ENCODE results near the gene KLHDC8B. TPM values are rescaled to one million over a fixed set of nuclear protein-coding genes. Genes with fewer than 3 reads are reported as not detected.
"Not testable (repeated sequence)": the region's sequence is repeated elsewhere in the genome, so short reads cannot be mapped to it uniquely, and the experiment has no call there.

Gene KLHDC8B
- total RNA-seq, 1 donor = 2.7 TPM

DNA sequence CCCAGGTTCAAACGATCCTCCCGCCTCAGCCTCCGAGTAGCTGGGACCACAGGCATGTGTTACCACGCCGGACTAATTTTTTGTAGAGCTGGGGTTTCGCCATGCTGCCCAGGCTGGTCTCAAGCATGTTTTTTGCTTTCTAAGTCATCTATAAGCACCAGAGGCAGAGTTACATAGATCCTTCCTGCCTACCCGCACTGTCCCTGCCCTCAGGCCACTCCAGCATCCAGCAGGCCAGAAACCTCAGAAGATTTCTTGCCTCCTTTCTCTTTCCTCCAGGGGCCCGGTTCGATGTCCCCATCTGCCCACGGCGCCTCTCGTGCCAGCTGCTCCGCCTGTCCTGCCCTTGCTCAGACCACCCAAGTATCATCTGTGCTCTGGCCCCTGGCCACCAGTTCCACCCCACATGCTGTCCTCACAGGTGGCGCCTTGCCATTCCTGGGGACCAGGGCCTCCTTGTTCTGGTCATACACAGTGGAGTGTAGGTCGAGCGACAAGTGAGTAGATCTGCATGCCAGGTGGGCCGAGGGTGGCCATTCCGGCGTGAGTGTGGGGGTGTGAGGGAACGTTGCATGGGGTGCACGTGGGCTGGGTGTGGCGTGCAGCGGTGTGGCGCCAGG, 27.3 kb downstream of the KLHDC8B start:
- Histone ChIP-seq H3K9me3 (ENCODE audit: low read depth, low read length) (no peaks in the 10 kb centered on the region), H3K4me1 (ENCODE audit: insufficient read depth, low read length) (no peaks in the 10 kb centered on the region), H3K4me3 (ENCODE audit: low read length) (no peak overlapping the region), H3K27me3 (ENCODE audit: insufficient read depth, low read length) (no peaks in the 10 kb centered on the region)

DNA sequence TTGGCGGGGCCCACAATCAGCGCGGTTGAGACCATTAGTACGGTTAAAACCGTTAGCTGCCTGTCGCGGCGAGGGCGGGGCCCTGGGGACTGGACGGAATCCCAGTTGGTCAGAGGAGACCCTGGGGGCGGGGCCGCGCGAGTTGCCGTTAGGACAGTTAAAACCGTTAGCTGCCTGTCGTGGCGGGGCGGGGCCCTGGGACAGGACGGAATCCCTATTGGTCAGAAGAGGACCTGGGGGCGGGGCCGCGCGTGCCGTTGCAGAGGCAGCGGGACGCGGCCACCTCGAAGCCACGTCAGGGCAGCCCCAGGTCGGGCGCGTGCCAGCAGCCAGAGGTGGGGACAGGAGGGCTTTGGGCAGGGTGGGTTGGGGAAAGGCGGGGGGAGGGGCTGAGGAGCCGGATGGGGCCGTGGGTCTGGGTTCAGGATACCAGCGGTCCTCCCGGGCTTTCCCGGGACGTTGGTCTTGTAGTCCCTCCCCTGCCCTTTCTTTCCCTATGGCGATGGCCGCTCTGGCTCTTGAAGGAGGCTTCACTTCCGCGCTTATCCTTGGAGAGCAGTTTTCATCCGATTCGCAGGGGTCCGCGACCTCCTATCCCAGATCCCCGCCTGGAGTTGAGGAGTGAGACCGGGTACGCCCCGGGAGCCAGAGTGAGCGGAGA, 28.0 kb downstream of the KLHDC8B start:
- Histone ChIP-seq H3K4me1 (ENCODE audit: insufficient read depth, low read length) (no peaks in the 10 kb centered on the region), H3K9me3 (ENCODE audit: low read depth, low read length) (no peaks in the 10 kb centered on the region), H3K4me3 (ENCODE audit: low read length) (no peak overlapping the region), H3K27me3 (ENCODE audit: insufficient read depth, low read length) (no peaks in the 10 kb centered on the region)

DNA sequence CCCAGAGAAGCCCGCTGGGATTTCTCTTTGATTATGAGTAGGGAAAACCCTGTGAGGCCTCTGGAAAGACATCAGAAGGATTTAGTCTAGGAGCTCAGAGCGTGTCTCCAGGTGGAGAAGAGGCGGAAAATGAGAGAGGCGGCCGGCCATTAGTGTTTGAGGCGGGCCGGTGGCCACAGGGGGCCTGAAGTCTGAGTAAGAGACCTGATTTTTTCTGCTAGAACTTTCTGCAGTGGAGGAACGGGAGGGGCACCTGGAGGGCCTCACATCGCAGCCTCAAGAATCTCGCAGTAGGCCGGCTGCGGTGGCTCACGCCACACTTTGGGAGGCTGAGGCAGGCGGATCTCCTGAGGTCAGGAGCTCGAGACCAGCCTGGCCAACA, 28.5 kb downstream of the KLHDC8B start:
- H3K9me3 ChIP-seq (ENCODE audit: low read depth, low read length) = no peaks in the 10 kb centered on the region
- H3K27me3 ChIP-seq (ENCODE audit: insufficient read depth, low read length) = no peaks in the 10 kb centered on the region
- H3K4me1 ChIP-seq (ENCODE audit: insufficient read depth, low read length) = no peaks in the 10 kb centered on the region
- H3K4me3 ChIP-seq (ENCODE audit: low read length) = no peak overlapping the region

DNA sequence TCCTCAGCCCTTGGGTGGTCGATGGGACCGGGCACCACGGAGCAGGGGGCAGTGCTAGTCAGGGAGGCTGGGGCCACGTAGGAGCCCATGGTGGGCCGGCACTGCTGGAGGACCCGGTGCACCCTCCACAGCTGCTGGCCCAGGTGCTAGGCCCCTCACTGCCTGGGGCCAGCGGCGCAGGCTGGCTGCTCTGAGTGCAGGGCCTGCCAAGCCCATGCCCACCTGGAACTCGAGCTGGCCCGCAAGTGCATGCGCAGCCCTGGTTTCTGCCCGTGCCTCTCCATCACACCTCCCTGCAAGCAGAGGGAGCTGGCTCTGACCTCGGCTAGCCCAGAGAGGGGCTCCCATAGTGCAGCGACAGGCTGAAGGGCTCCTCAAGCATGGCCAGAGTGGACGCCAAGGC, 42.1 kb downstream of the KLHDC8B start:
- H3K4me1 ChIP-seq (ENCODE audit: insufficient read depth, low read length) = no peaks in the 10 kb centered on the region
- no peak overlapping the region for H3K4me3 ChIP-seq (ENCODE audit: low read length)
- no peaks in the 10 kb centered on the region for H3K27me3 ChIP-seq (ENCODE audit: insufficient read depth, low read length)
- H3K9me3 ChIP-seq (ENCODE audit: low read depth, low read length) = no peaks in the 10 kb centered on the region

DNA sequence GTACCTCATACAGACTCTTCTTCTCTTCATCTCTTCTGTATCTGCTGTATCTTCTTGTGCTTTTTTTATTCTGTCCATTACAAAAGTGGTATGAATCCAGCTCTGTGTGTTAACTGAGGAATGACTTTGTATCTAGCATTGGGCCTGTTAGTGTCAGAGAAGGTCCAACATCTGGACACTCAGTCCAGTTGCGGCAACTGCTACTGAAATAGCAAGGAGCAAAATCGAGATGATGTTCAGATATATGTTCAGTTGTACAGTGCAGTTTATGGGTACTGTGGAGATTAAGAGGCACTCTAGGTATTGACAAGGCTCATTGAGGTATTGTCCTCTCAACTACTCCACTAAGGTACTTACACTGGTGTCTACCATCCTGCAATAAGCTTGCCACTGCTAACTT, 42.6 kb downstream of the KLHDC8B start:
- H3K4me3 ChIP-seq (ENCODE audit: low read length) = no peak overlapping the region
- H3K9me3 ChIP-seq (ENCODE audit: low read depth, low read length) = no peaks in the 10 kb centered on the region
- no peaks in the 10 kb centered on the region for H3K27me3 ChIP-seq (ENCODE audit: insufficient read depth, low read length)
- H3K4me1 ChIP-seq (ENCODE audit: insufficient read depth, low read length) = no peaks in the 10 kb centered on the region

DNA sequence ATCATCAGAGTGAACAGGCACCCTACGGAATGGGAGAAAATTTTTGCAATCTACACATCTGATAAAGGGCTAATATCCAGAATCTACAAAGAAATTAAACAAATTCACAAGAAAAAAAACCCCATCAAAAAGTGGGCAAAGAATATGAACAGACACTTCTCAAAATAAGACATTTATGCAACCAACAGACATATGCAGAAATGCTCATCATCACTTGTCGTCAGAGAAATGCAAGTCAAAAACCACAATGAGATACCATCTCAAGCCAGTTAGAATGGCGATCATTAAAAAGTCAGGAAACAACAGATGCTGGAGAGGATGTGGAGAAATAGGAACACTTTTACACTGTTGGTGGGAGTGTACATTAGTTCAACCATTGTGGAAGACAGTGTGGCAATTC, 45.3 kb downstream of the KLHDC8B start:
- H3K4me3 ChIP-seq (ENCODE audit: low read length); H3K27me3 ChIP-seq (ENCODE audit: insufficient read depth, low read length); H3K4me1 ChIP-seq (ENCODE audit: insufficient read depth, low read length); H3K9me3 ChIP-seq (ENCODE audit: low read depth, low read length): not testable (repeated sequence)

DNA sequence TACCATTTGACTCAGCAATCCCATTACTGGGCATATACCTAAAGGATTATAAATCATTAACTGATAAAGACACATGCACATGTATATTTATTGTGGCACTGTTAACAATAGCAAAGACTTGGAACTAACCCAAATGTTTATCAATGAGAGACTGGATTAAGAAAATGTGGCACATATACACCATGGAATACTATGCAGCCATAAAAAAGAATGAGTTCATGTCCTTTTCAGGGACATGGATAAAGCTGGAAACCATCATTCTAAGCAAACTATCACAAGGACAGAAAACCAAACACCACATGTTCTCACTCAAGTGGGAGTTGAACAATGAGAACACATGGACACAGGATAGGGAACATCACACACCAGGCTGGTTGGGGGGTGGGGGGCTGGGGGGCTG, 45.7 kb downstream of the KLHDC8B start:
- H3K27me3 ChIP-seq (ENCODE audit: insufficient read depth, low read length); H3K9me3 ChIP-seq (ENCODE audit: low read depth, low read length); H3K4me1 ChIP-seq (ENCODE audit: insufficient read depth, low read length); H3K4me3 ChIP-seq (ENCODE audit: low read length): not testable (repeated sequence)

DNA sequence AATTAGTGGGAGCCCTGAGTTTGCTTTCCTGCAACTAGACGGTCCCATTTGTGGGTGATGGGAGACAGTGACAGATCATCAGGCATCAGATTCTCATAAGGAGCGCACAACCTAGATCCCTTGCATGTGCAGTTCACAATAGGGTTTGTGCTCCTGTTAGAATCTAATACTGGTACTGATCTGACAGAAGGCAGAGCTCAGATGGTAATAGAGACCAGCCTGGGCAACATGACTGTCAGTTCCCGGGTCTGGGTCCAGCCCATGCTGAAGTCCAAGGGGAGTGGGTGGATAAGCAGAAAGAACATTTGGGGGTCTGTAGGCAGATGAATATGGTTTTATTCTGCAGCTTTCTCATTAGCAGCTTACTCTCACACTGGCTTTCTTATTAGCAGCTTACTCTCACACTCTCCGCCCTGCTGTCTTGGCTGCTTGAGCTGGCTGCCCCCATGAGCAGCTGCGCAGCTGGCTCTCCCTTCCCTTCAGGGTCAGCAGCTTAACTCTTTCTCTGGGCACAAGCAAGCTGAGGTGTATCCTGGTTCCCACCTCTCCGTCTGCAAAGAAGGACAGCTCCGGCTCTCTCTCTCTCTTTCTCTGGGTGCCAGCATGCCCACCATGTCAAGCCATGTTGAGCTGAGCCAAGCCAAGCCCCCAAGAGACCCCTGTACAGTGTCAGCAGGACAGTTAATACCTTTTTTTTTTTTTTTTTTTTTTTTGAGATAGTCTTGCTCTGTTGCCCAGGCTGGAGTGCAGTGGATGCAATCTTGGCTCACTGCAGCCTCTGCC, 46.5 kb downstream of the KLHDC8B start:
- Histone ChIP-seq H3K4me3 (ENCODE audit: low read length) (no peak overlapping the region), H3K27me3 (ENCODE audit: insufficient read depth, low read length) (no peaks in the 10 kb centered on the region), H3K9me3 (ENCODE audit: low read depth, low read length) (no peaks in the 10 kb centered on the region)

DNA sequence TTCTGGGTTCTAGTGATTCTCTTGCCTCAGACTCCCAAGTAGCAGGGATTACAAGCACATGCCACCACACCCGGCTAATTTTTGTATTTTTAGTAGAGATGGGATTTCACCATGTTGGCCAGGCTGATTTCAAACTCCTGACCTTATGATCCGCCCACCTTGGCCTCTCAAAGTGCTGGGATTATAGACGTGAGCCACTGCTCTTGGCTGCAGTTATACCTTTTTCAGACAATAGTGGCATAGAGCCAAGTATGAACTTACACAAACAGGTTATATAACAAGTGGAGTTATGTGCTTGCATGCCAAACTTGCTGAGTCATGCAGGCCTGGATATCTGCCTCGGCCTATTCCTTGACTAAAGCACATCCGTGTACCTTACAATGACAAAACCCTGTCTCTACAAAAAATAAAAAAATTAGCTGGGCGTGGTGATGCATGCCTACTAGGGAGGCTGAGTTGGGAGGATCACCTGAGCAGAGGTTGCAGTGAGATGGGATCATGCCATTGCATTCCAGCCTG, 47.1 kb downstream of the KLHDC8B start:
- not testable (repeated sequence) for H3K4me1 ChIP-seq (ENCODE audit: insufficient read depth, low read length); H3K4me3 ChIP-seq (ENCODE audit: low read length); H3K9me3 ChIP-seq (ENCODE audit: low read depth, low read length); H3K27me3 ChIP-seq (ENCODE audit: insufficient read depth, low read length)

More for the DNA sequence above, 46.5 kb downstream of the KLHDC8B start:
- no peaks in the 10 kb centered on the region for H3K4me1 ChIP-seq (ENCODE audit: insufficient read depth, low read length)

DNA sequence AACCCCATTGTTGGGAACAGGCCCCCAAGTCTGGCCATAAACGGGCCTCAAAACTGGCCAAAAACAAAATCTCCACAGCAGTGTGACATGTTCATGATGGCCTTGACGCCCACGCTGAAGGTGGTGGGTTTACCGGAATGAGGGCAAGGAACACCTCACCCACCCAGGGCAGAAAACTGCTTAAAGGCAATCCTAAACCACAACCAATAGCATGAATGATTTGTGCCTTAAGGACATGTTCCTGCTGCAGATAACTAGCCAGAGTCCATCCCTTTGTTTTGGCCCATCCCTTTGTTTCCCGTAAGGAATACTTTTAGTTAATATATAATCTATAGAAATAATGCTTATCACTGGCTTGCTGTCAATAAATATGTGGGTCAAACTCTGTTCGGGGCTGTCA, 47.7 kb downstream of the KLHDC8B start:
- H3K9me3 ChIP-seq (ENCODE audit: low read depth, low read length) = no peaks in the 10 kb centered on the region

DNA sequence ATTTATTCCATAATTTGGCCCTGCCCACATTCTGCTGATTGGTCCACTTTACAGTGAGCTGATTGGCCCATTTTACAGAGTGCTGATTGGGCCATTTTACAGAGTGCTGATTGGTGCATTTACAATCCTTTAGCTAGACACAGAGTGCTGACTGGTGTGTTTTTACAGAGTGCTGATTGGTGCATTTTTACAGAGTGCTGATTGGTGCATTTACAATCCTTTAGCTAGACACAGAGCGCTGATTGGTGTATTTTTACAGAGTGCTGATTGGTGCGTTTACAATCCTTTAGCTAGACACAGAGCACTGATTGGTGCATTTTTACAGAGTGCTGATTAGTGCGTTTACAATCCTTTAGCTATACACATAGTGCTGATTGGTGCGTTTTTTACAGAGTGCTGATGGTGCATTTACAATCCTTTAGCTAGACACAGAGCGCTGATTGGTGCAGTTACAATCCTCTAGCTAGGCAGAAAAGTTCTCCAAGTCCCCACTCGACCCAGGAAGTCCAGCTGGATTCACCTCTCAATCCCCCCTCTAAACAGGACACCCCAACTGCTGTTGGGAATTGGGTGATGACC, 49.7 kb downstream of the KLHDC8B start:
- not testable (repeated sequence) for H3K9me3 ChIP-seq (ENCODE audit: low read depth, low read length); H3K27me3 ChIP-seq (ENCODE audit: insufficient read depth, low read length); H3K4me3 ChIP-seq (ENCODE audit: low read length); H3K4me1 ChIP-seq (ENCODE audit: insufficient read depth, low read length)

More for the DNA sequence above, 47.7 kb downstream of the KLHDC8B start:
- Histone ChIP-seq H3K4me1 (ENCODE audit: insufficient read depth, low read length) (no peaks in the 10 kb centered on the region), H3K27me3 (ENCODE audit: insufficient read depth, low read length) (no peaks in the 10 kb centered on the region), H3K4me3 (ENCODE audit: low read length) (no peak overlapping the region)

DNA sequence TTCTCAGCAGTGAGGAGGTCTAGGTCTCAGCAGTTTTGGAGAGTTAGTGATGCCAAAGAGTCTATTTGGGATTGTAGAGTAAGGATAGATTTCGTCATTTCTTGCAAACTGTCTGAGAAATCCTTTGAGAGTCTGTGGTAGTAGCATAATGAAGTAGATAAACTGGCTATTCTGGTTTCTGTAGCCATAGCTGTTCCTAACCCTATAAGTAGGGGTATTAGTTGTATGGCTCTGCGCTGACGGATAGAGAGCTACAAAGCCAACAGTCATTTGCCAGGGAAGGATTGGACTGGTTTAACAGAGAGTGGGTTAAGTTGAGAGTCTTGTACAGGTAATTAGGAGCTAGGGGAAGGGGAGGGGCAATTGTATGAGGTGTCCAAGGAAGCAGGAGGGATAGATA, 50.6 kb downstream of the KLHDC8B start:
- Histone ChIP-seq H3K9me3 (ENCODE audit: low read depth, low read length) (no peaks in the 10 kb centered on the region), H3K4me1 (ENCODE audit: insufficient read depth, low read length) (no peaks in the 10 kb centered on the region), H3K27me3 (ENCODE audit: insufficient read depth, low read length) (no peaks in the 10 kb centered on the region), H3K4me3 (ENCODE audit: low read length) (no peak overlapping the region)
